ENCODE measurements around the gene SMYD4.
"Not testable (repeated sequence)": the region's sequence is repeated elsewhere in the genome, so short reads cannot be mapped to it uniquely, and the experiment has no call there.

Gene SMYD4

GRCh38 chr17:1802429-1802828, 27.3 kb downstream of the SMYD4 start:
- TF ChIP-seq ZNF274 (IDR thresholded peaks at IDR 0.05; ENCODE audit: low read depth, low read length) = no peak
- no peak overlapping the region for H3K4me3 ChIP-seq (ENCODE audit: low read length)

GRCh38 chr17:1800712-1801111, 29.0 kb downstream of the SMYD4 start:
- no peak for TF ChIP-seq ZNF274 (IDR thresholded peaks at IDR 0.05; ENCODE audit: low read depth, low read length)
- no peak overlapping the region for H3K4me3 ChIP-seq (ENCODE audit: low read length)

GRCh38 chr17:1800240-1800639, 29.5 kb downstream of the SMYD4 start:
- TF ChIP-seq ZNF274 (IDR thresholded peaks at IDR 0.05; ENCODE audit: low read depth, low read length) = no peak

GRCh38 chr17:1797846-1798245, 31.9 kb downstream of the SMYD4 start:
- not testable (repeated sequence) for H3K4me3 ChIP-seq (ENCODE audit: low read length)

More at GRCh38 chr17:1800240-1800639, 29.5 kb downstream of the SMYD4 start:
- H3K4me3 ChIP-seq (ENCODE audit: low read length) = no peak overlapping the region

- H3K4me3 ChIP-seq (ENCODE audit: low read length) = no peak overlapping the region
- no peak for TF ChIP-seq ZNF274 (IDR thresholded peaks at IDR 0.05; ENCODE audit: low read depth, low read length)
These were observed 32.4 kb downstream of the SMYD4 start for GRCh38 chr17:1797323-1797722.

- no peak for TF ChIP-seq ZNF274 (IDR thresholded peaks at IDR 0.05; ENCODE audit: low read depth, low read length)
- no peak overlapping the region for H3K4me3 ChIP-seq (ENCODE audit: low read length)
These were observed 32.9 kb downstream of the SMYD4 start for GRCh38 chr17:1796800-1797199.

GRCh38 chr17:1793447-1793806, 36.3 kb downstream of the SMYD4 start:
- H3K4me3 ChIP-seq (ENCODE audit: low read length) = no peak overlapping the region
- TF ChIP-seq ZNF274 (IDR thresholded peaks at IDR 0.05; ENCODE audit: low read depth, low read length) = no peak

GRCh38 chr17:1792495-1793446, 36.9 kb downstream of the SMYD4 start:
- no peak for TF ChIP-seq ZNF274 (IDR thresholded peaks at IDR 0.05; ENCODE audit: low read depth, low read length)
- H3K4me3 ChIP-seq (ENCODE audit: low read length) = no peak overlapping the region

GRCh38 chr17:1789936-1790335, 39.8 kb downstream of the SMYD4 start:
- TF ChIP-seq ZNF274 (IDR thresholded peaks at IDR 0.05; ENCODE audit: low read depth, low read length) = no peak

GRCh38 chr17:1787301-1787902, 42.3 kb downstream of the SMYD4 start:
- H3K4me3 ChIP-seq (ENCODE audit: low read length) = no peak overlapping the region
- no peak for TF ChIP-seq ZNF274 (IDR thresholded peaks at IDR 0.05; ENCODE audit: low read depth, low read length)

More at GRCh38 chr17:1789936-1790335, 39.8 kb downstream of the SMYD4 start:
- no peak overlapping the region for H3K4me3 ChIP-seq (ENCODE audit: low read length)

GRCh38 chr17:1786708-1787107, 43.0 kb downstream of the SMYD4 start:
- no peak overlapping the region for H3K4me3 ChIP-seq (ENCODE audit: low read length)
- no peak for TF ChIP-seq ZNF274 (IDR thresholded peaks at IDR 0.05; ENCODE audit: low read depth, low read length)

GRCh38 chr17:1785930-1786329, 43.8 kb downstream of the SMYD4 start:
- no peak for TF ChIP-seq ZNF274 (IDR thresholded peaks at IDR 0.05; ENCODE audit: low read depth, low read length)
- H3K4me3 ChIP-seq (ENCODE audit: low read length) = no peak overlapping the region

- no peak overlapping the region for H3K4me3 ChIP-seq (ENCODE audit: low read length)
- TF ChIP-seq ZNF274 (IDR thresholded peaks at IDR 0.05; ENCODE audit: low read depth, low read length) = no peak
These were observed 45.7 kb downstream of the SMYD4 start for GRCh38 chr17:1783834-1784611.

GRCh38 chr17:1783271-1783670, 46.4 kb downstream of the SMYD4 start:
- no peak for TF ChIP-seq ZNF274 (IDR thresholded peaks at IDR 0.05; ENCODE audit: low read depth, low read length)
- H3K4me3 ChIP-seq (ENCODE audit: low read length) = no peak overlapping the region

All from GM08714 (cell line).